Tibial artery (tissue), 4 donors: ENCODE results near the gene DENND5A.

Experiments used
- DNase-seq, 2 donors: peaks; one replicate each; pipeline ENCODE4 v3.0.0-alpha.2; 2019
- H3K27ac ChIP-seq, 2 donors: fragments of 200-600 bp; sonication (generic) in 1 of 2; 1 replicate in 1 of 2; 2 replicates in 1 of 2; pipeline ENCODE4 v1.5.1; 2018 to 2019; ENCODE audit warnings: mild to moderate bottlenecking in 1 of 2
- H3K27me3 ChIP-seq, 2 donors: fragments of 200-600 bp; sonication (generic) in 1 of 2; one replicate each; pipeline versions ENCODE4 v1.5.1 to v1.6.0; 2016 to 2019
- H3K36me3 ChIP-seq, 3 donors: fragments of 200-600 bp; sonication (generic) in 2 of 3; one replicate each; pipeline ENCODE4 v1.5.1; 2016 to 2019; ENCODE audit warnings: mild to moderate bottlenecking in 2 of 3
- H3K4me1 ChIP-seq, 4 donors: fragments of 200-600 bp; sonication (generic) in 2 of 4; 1 replicate in 3 of 4; 2 replicates in 1 of 4; pipeline ENCODE4 v1.5.1; 2016 to 2019
- H3K4me3 ChIP-seq, 2 donors: fragments of 200-600 bp; sonication (generic) in 1 of 2; 1 replicate in 1 of 2; 2 replicates in 1 of 2; pipeline ENCODE4 v1.5.1; 2018 to 2019; ENCODE audit warnings: mild to moderate bottlenecking in 2 of 2
- H3K9me3 ChIP-seq, 3 donors: fragments of 200-600 bp; sonication (generic) in 1 of 3; one replicate each; pipeline ENCODE4 v1.5.1; 2016 to 2019
- CTCF ChIP-seq, 2 experiments: fragments of 200-600 bp in 1 of 2; fragments of 450-650 bp in 1 of 2; IDR thresholded peaks; one replicate each; pipeline ENCODE4 v1.5.1; 2017 to 2019; ENCODE audit warnings: antibody characterized with exemption in 2 of 2, mild to moderate bottlenecking in 1 of 2, moderate library complexity in 1 of 2
- intact Hi-C: fragments of 100-400 bp; cut with DNase I; formaldehyde crosslinking; loops from one replicate; pipeline ENCODE4 v1.15.0; 2023; ENCODE audit warnings: low total_unique reads

The DENND5A gene

GRCh38 chr11:9133956-9134355 lies 131.2 kb downstream of the DENND5A start:
- intact Hi-C loops, result no loop called here

GRCh38 chr11:9132203-9132878 lies 132.8 kb downstream of the DENND5A start:
- intact Hi-C loops, result no loop called here
- no peaks in the 10 kb centered on the region for H3K27me3 ChIP-seq
- H3K36me3 ChIP-seq, result no peaks in the 10 kb centered on the region
- no peaks in the 10 kb centered on the region for H3K9me3 ChIP-seq
- H3K4me1 ChIP-seq, result peaks cover 0 to 1% (median under 1%) of the 10 kb centered on the region in 4 donors
- TF ChIP-seq CTCF (IDR thresholded peaks at IDR 0.05), result no peak
- no peak for DNase-seq
- no peak overlapping the region for H3K27ac ChIP-seq
- H3K4me3 ChIP-seq, result no peak overlapping the region

More at GRCh38 chr11:9133956-9134355, 131.2 kb downstream of the DENND5A start:
- DNase-seq, result no peak
- TF ChIP-seq CTCF (IDR thresholded peaks at IDR 0.05), result no peak
- Histone ChIP-seq H3K27me3 (no peaks in the 10 kb centered on the region), H3K9me3 (no peaks in the 10 kb centered on the region), H3K36me3 (peaks cover 0 to under 1% (median 0%) of the 10 kb centered on the region in 3 donors), H3K4me3 (no peak overlapping the region), H3K27ac (no peak overlapping the region), H3K4me1 (peaks cover 0 to 17% (median 11%) of the 10 kb centered on the region in 4 donors)

GRCh38 chr11:9130297-9130696 lies 134.9 kb downstream of the DENND5A start:
- Histone ChIP-seq H3K4me1 (no peaks in the 10 kb centered on the region), H3K27ac (no peak overlapping the region), H3K27me3 (no peaks in the 10 kb centered on the region), H3K36me3 (no peaks in the 10 kb centered on the region), H3K9me3 (no peaks in the 10 kb centered on the region), H3K4me3 (no peak overlapping the region)
- DNase-seq, result no peak
- intact Hi-C loops, result no loop called here
- TF ChIP-seq CTCF (IDR thresholded peaks at IDR 0.05), result no peak

GRCh38 chr11:9126636-9127035 lies 138.5 kb downstream of the DENND5A start:
- intact Hi-C loops, result no loop called here
- no peak overlapping the region for H3K4me3 ChIP-seq
- H3K36me3 ChIP-seq, result peaks cover 0 to 1% (median 0%) of the 10 kb centered on the region in 3 donors
- H3K27me3 ChIP-seq, result no peaks in the 10 kb centered on the region
- no peaks in the 10 kb centered on the region for H3K9me3 ChIP-seq
- H3K4me1 ChIP-seq, result no peaks in the 10 kb centered on the region
- H3K27ac ChIP-seq, result no peak overlapping the region
- no peak for TF ChIP-seq CTCF (IDR thresholded peaks at IDR 0.05)
- DNase-seq, result no peak

GRCh38 chr11:9125185-9125886 lies 139.8 kb downstream of the DENND5A start:
- no peaks in the 10 kb centered on the region for H3K9me3 ChIP-seq
- no peaks in the 10 kb centered on the region for H3K27me3 ChIP-seq
- H3K4me1 ChIP-seq, result no peaks in the 10 kb centered on the region
- intact Hi-C loops, result no loop called here
- DNase-seq, result no peak
- no peak overlapping the region for H3K27ac ChIP-seq
- H3K36me3 ChIP-seq, result peaks cover 0 to 3% (median 0%) of the 10 kb centered on the region in 3 donors
- TF ChIP-seq CTCF (IDR thresholded peaks at IDR 0.05), result no peak
- no peak overlapping the region for H3K4me3 ChIP-seq
